Bronchial epithelial cell (primary cell): ENCODE results near the gene NAT9. TPM values are rescaled to one million over a fixed set of nuclear protein-coding genes. Genes with fewer than 3 reads are reported as not detected.

Experiments used
- DNase-seq: peaks from one replicate; pipeline ENCODE4 v3.0.0-alpha.2; 2010; ENCODE audit warnings: low read depth
- FAIRE-seq: peaks from 2 replicates; lab custom pipeline; 2011; peaks lifted over from hg19 to GRCh38; lab: Jason Lieb, UNC
- H3K27me3 ChIP-seq: 2 replicates; pipeline ENCODE4 v1.5.1; 2011; ENCODE audit warnings: low read length; ENCODE audit not compliant: control insufficient read depth, insufficient read depth
- H3K36me3 ChIP-seq: 2 replicates; pipeline ENCODE4 v1.5.1; 2011; ENCODE audit warnings: low read length; ENCODE audit not compliant: control insufficient read depth, insufficient read depth
- H3K4me3 ChIP-seq: 2 replicates; pipeline ENCODE4 v1.5.1; 2011; ENCODE audit warnings: mild to moderate bottlenecking, low read depth, low read length, control low read depth
- CTCF ChIP-seq: IDR thresholded peaks from 2 replicates; pipeline ENCODE4 v1.5.1; 2011; ENCODE audit warnings: mild to moderate bottlenecking, moderate library complexity, low read length, control low read depth, inconsistent platforms; ENCODE audit not compliant: insufficient read depth, severe bottlenecking
- total RNA-seq: library from RNA; depleted of rRNA; stranded (reverse); fragments of >200 nt; gene quantifications from 2 replicates; pipeline ENCODE4 v1.2.1, GENCODE V29; 2014

The NAT9 gene
- total RNA-seq, 1 donor from 2014 or later = 64.5 TPM

GRCh38 chr17:74770498-74771318, 5.4 kb downstream of the NAT9 start:
- TF ChIP-seq CTCF = peak; percentile 93
- FAIRE-seq (no peak), DNase-seq (peak; percentile 51)
- no peaks in the 10 kb centered on the region for H3K27me3 ChIP-seq
- H3K4me3 ChIP-seq = no peak overlapping the region
- H3K36me3 ChIP-seq = peaks cover 34% of the 10 kb centered on the region

- Histone ChIP-seq H3K27me3 (no peaks in the 10 kb centered on the region), H3K36me3 (peaks cover 35% of the 10 kb centered on the region), H3K4me3 (no peak overlapping the region)
- FAIRE-seq (peak; percentile 28), DNase-seq (no peak)
- TF ChIP-seq CTCF = no peak
Measured at GRCh38 chr17:74769856-74770497, 6.2 kb downstream of the NAT9 start.

GRCh38 chr17:74769266-74769855, 6.8 kb downstream of the NAT9 start:
- Histone ChIP-seq H3K27me3 (no peaks in the 10 kb centered on the region), H3K4me3 (no peak overlapping the region), H3K36me3 (peaks cover 37% of the 10 kb centered on the region)
- FAIRE-seq (no peak), DNase-seq (no peak)
- TF ChIP-seq CTCF = no peak

DNA sequence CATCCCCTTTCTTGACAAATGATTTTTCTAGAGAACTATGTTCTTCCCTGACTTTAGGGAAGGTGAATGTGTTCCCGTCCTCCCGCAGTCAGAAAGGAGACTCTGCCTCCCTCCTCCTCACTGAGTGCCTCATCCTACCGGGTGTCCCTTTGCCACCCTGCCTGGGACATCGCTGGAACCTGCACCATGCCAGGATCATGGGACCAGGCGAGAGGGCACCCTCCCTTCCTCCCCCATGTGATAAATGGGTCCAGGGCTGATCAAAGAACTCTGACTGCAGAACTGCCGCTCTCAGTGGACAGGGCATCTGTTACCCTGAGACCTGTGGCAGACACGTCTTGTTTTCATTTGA, 7.4 kb downstream of the NAT9 start:
- Histone ChIP-seq H3K27me3 (no peaks in the 10 kb centered on the region), H3K4me3 (no peak overlapping the region), H3K36me3 (peaks cover 37% of the 10 kb centered on the region)
- FAIRE-seq (no peak), DNase-seq (no peak)
- no peak for TF ChIP-seq CTCF

DNA sequence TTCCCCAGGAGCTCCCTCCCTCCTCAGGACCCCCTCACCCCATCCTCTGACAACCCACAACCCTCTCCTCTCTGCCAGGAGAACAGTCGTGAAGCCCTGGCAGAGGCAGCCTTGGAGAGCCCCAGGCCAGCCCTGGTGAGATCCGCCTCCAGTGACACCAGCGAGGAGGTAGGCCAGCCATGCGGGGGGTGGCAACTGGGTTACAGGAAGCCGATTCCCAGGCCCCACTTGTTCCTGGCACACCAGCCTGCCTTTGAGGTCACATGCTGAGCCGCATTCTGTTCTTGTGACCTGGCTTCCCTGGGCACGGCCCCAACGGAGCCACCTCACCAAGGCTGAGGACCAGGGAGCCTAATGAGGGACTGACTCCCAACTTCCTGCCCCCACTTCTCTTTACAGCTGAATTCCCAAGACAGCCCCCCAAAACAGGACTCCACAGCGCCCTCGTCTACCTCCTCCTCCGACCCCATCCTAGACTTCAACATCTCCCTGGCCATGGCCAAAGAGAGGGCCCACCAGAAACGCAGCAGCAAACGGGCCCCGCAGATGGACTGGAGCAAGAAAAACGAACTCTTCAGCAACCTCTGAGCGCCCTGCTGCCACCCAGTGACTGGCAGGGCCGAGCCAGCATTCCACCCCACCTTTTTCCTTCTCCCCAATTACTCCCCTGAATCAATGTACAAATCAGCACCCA, 7.9 kb downstream of the NAT9 start:
- Histone ChIP-seq H3K27me3 (no peaks in the 10 kb centered on the region), H3K36me3 (peaks cover 33% of the 10 kb centered on the region), H3K4me3 (no peak overlapping the region)
- TF ChIP-seq CTCF = no peak
- DNase-seq (no peak), FAIRE-seq (peak; percentile 55)
